Nephron progenitor cell (in vitro differentiated cells): ENCODE measurements around the gene ZMYND8.
"Not testable (repeated sequence)": the region's sequence is repeated elsewhere in the genome, so short reads cannot be mapped to it uniquely, and the experiment has no call there.

ENCODE experiments used
- DNase-seq: peaks from one replicate; pipeline ENCODE4 v3.0.0; 2021
- H3K27ac Mint-ChIP-seq: 2 replicates; pipeline ENCODE4 v1.8.0; 2021; ENCODE audit warnings: mild to moderate bottlenecking, moderate library complexity, mixed read lengths
- H3K27me3 Mint-ChIP-seq: 2 replicates; pipeline ENCODE4 v1.8.0; 2021; ENCODE audit warnings: mild to moderate bottlenecking, low read depth, mixed read lengths; ENCODE audit not compliant: poor library complexity
- H3K36me3 Mint-ChIP-seq: 2 replicates; pipeline ENCODE4 v1.8.0; 2021; ENCODE audit warnings: low read depth, mixed read lengths
- H3K4me1 Mint-ChIP-seq: 2 replicates; pipeline ENCODE4 v1.8.0; 2021; ENCODE audit warnings: mixed read lengths
- H3K4me3 Mint-ChIP-seq: 2 replicates; pipeline ENCODE4 v1.8.0; 2021; ENCODE audit warnings: mild to moderate bottlenecking, moderate library complexity, mixed read lengths
- H3K9me3 Mint-ChIP-seq: 2 replicates; pipeline ENCODE4 v1.8.0; 2021; ENCODE audit warnings: mild to moderate bottlenecking, moderate library complexity, mixed read lengths
- CTCF ChIP-seq: fragments of 200-600 bp; sonication (generic); IDR thresholded peaks from 2 replicates; pipeline ENCODE4 v1.5.0; 2021; ENCODE audit warnings: antibody characterized with exemption

ZMYND8 gene

GRCh38 chr20:47246061-47246777 lies 110.3 kb downstream of the ZMYND8 start:
- H3K9me3 Mint-ChIP-seq, result no peaks in the 10 kb centered on the region
- peak overlapping the region; percentile 47 for H3K27ac Mint-ChIP-seq
- peaks cover 3% of the 10 kb centered on the region for H3K27me3 Mint-ChIP-seq
- DNase-seq, result no peak
- no peak overlapping the region for H3K4me3 Mint-ChIP-seq
- peaks cover 88% of the 10 kb centered on the region for H3K36me3 Mint-ChIP-seq
- H3K4me1 Mint-ChIP-seq, result peaks cover 9% of the 10 kb centered on the region
- TF ChIP-seq CTCF, result no peak

GRCh38 chr20:47245166-47245565 lies 111.3 kb downstream of the ZMYND8 start:
- H3K36me3 Mint-ChIP-seq, result peaks cover 79% of the 10 kb centered on the region
- not testable (repeated sequence) for H3K27me3 Mint-ChIP-seq, H3K4me1 Mint-ChIP-seq, H3K4me3 Mint-ChIP-seq, DNase-seq, H3K9me3 Mint-ChIP-seq
- H3K27ac Mint-ChIP-seq, result peak overlapping the region; percentile 42

- Mint-ChIP-seq H3K27me3 (peaks cover 3% of the 10 kb centered on the region), H3K36me3 (peaks cover 77% of the 10 kb centered on the region), H3K4me3 (no peak overlapping the region)
These were observed 112.0 kb downstream of the ZMYND8 start for GRCh38 chr20:47244451-47244850.

GRCh38 chr20:47243532-47244305 lies 112.8 kb downstream of the ZMYND8 start:
- Mint-ChIP-seq H3K4me3 (no peak overlapping the region), H3K36me3 (peaks cover 77% of the 10 kb centered on the region), H3K9me3 (no peaks in the 10 kb centered on the region), H3K4me1 (no peaks in the 10 kb centered on the region), H3K27ac (peak overlapping the region; percentile 89), H3K27me3 (peaks cover 3% of the 10 kb centered on the region)
- TF ChIP-seq CTCF, result no peak
- DNase-seq, result no peak

More at GRCh38 chr20:47244451-47244850, 112.0 kb downstream of the ZMYND8 start:
- DNase-seq, result no peak
- no peaks in the 10 kb centered on the region for H3K9me3 Mint-ChIP-seq
- no peak for TF ChIP-seq CTCF
- peak overlapping the region; percentile 89 for H3K27ac Mint-ChIP-seq
- H3K4me1 Mint-ChIP-seq, result no peaks in the 10 kb centered on the region

- no peak overlapping the region for H3K4me3 Mint-ChIP-seq
- TF ChIP-seq CTCF, result no peak
- peak overlapping the region; percentile 89 for H3K27ac Mint-ChIP-seq
- peaks cover 3% of the 10 kb centered on the region for H3K27me3 Mint-ChIP-seq
- peaks cover 78% of the 10 kb centered on the region for H3K36me3 Mint-ChIP-seq
- no peaks in the 10 kb centered on the region for H3K4me1 Mint-ChIP-seq
- H3K9me3 Mint-ChIP-seq, result no peaks in the 10 kb centered on the region
- DNase-seq, result no peak
These were observed 113.5 kb downstream of the ZMYND8 start for GRCh38 chr20:47243003-47243402.

- Mint-ChIP-seq H3K9me3 (no peaks in the 10 kb centered on the region), H3K4me3 (no peak overlapping the region), H3K27ac (peak overlapping the region; percentile 11), H3K4me1 (no peaks in the 10 kb centered on the region), H3K27me3 (peaks cover 6% of the 10 kb centered on the region), H3K36me3 (peaks cover 80% of the 10 kb centered on the region)
- TF ChIP-seq CTCF, result no peak
- DNase-seq, result no peak
These were observed 115.1 kb downstream of the ZMYND8 start for GRCh38 chr20:47241345-47241781.

- Mint-ChIP-seq H3K36me3 (peaks cover 78% of the 10 kb centered on the region), H3K27ac (peak overlapping the region; percentile 95)
- DNase-seq, H3K27me3 Mint-ChIP-seq, H3K4me1 Mint-ChIP-seq, H3K9me3 Mint-ChIP-seq, H3K4me3 Mint-ChIP-seq: not testable (repeated sequence)
These were observed 116.4 kb downstream of the ZMYND8 start for GRCh38 chr20:47240096-47240495.
